Stimulated activated memory B cell treated with anti-CD40 and anti-IgM and Interleukin-4, amounts not matched to agents 10 μg/mL and 1 μg/mL and 100 μg/mL, for 72 hours (primary cell): ENCODE measurements around the gene SPSB3.
A peak's percentile ranks its signal among the peaks of the same experiment; 100 is the strongest.
"Not testable (repeated sequence)": the region's sequence is repeated elsewhere in the genome, so short reads cannot be mapped to it uniquely, and the experiment has no call there.

Source experiments
- ATAC-seq: fragments of 150-1000 bp; cut with Tn5 transposase; 2 replicates; pipeline ENCODE4 v1.10.0; 2021
- H3K27ac Mint-ChIP-seq: one replicate; pipeline ENCODE4 v1.8.0; 2022; ENCODE audit warnings: mild to moderate bottlenecking, mixed read lengths
- H3K27me3 Mint-ChIP-seq: one replicate; pipeline ENCODE4 v1.8.0; 2022; ENCODE audit warnings: mixed read lengths
- H3K36me3 Mint-ChIP-seq: one replicate; pipeline ENCODE4 v1.8.0; 2022; ENCODE audit warnings: mixed read lengths
- H3K4me1 Mint-ChIP-seq: one replicate; pipeline ENCODE4 v1.8.0; 2022; ENCODE audit warnings: mixed read lengths
- H3K4me3 Mint-ChIP-seq: one replicate; pipeline ENCODE4 v1.8.0; 2022; ENCODE audit warnings: mild to moderate bottlenecking, moderate library complexity, mixed read lengths
- H3K9me3 Mint-ChIP-seq: one replicate; pipeline ENCODE4 v1.8.0; 2022; ENCODE audit warnings: mixed read lengths

The SPSB3 gene

GRCh38 chr16:1819611-1820010 is 37.2 kb upstream of the SPSB3 start:
- Mint-ChIP-seq H3K36me3 (peaks cover 17% of the 10 kb centered on the region), H3K27me3 (no peaks in the 10 kb centered on the region), H3K9me3 (no peaks in the 10 kb centered on the region), H3K27ac (no peak overlapping the region), H3K4me3 (no peak overlapping the region), H3K4me1 (peaks cover 10% of the 10 kb centered on the region)
- ATAC-seq: no peak

DNA sequence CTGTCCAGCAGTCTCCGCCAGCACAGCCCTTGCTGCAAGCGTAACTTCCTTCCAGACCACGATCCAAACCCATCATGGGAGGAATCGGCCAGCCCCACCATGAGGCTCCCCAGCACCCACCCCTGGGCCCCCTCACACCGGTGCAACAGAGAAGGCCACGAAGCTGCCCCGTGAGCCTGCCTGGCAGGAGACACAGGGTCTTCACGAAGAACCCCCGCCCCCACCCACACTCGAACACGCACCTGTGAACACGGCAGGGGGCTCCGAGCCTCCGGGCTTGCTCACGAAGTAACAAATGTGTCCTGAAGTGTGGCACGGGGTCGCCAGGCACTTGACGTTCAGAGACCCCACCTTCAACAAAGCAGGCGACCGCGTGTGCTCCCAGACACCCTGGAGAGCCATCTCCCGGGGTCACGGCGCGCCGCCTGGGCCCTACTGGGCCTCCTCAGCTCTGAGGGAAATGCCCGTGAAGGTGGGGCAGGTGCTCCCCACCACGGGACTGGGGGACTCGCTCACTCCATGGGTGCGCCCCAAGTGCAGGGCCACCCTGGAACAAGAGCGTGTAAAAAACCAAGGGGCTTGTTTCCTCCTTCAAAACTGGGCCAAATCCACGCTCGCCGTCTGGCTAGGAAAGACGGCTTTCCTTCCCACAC is 36.6 kb upstream of the SPSB3 start:
- H3K36me3 Mint-ChIP-seq: peaks cover 18% of the 10 kb centered on the region
- no peak overlapping the region for H3K27ac Mint-ChIP-seq

DNA sequence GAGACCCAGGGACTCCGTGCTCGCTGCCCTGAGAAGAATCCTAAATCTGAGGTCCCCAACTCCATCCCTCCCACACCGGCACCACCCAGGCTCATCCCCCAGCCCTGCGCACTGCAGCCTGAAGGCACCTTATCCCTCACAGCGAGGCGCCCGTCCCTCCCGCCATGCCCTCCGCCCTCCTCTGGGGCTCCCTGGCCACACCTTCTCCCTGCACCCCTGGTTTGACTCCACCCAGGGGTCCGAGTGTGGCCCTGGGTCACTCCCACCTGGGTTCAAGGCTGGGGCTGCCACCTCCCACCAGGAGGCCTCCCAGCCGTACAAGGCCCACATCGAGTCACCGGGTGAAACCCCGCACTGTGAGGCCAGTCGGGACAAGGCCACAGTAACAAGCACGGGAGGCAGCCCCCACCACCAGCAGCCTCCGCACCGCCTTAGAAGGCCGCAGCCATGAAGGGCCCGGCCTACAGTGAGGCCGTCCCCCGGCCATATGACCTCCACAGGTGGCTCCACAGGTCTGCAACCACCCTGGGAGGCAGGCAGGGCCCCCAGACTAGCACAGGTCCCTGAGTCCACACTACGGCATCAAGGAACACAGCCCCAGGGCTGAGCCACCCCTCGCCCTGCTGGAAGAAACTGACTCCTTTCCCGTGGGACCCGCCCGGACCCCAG is 36.0 kb upstream of the SPSB3 start:
- Mint-ChIP-seq H3K9me3 (no peaks in the 10 kb centered on the region), H3K27ac (no peak overlapping the region), H3K27me3 (no peaks in the 10 kb centered on the region), H3K4me3 (no peak overlapping the region), H3K36me3 (peaks cover 24% of the 10 kb centered on the region), H3K4me1 (no peaks in the 10 kb centered on the region)
- peak; percentile 11 for ATAC-seq

More for the DNA sequence above, 36.6 kb upstream of the SPSB3 start:
- H3K27me3 Mint-ChIP-seq: no peaks in the 10 kb centered on the region
- no peak for ATAC-seq
- no peaks in the 10 kb centered on the region for H3K9me3 Mint-ChIP-seq
- peaks cover 4% of the 10 kb centered on the region for H3K4me1 Mint-ChIP-seq
- H3K4me3 Mint-ChIP-seq: no peak overlapping the region

- H3K9me3 Mint-ChIP-seq: no peaks in the 10 kb centered on the region
- H3K4me3 Mint-ChIP-seq: no peak overlapping the region
- H3K27me3 Mint-ChIP-seq: no peaks in the 10 kb centered on the region
- H3K36me3 Mint-ChIP-seq: peaks cover 28% of the 10 kb centered on the region
- no peak for ATAC-seq
- no peak overlapping the region for H3K27ac Mint-ChIP-seq
- H3K4me1 Mint-ChIP-seq: no peaks in the 10 kb centered on the region
Observed at GRCh38 chr16:1817716-1818115, 35.3 kb upstream of the SPSB3 start.

GRCh38 chr16:1817276-1817589 is 34.9 kb upstream of the SPSB3 start:
- H3K27me3 Mint-ChIP-seq: no peaks in the 10 kb centered on the region
- no peaks in the 10 kb centered on the region for H3K4me1 Mint-ChIP-seq
- peaks cover 28% of the 10 kb centered on the region for H3K36me3 Mint-ChIP-seq
- H3K4me3 Mint-ChIP-seq: no peak overlapping the region
- H3K9me3 Mint-ChIP-seq: no peaks in the 10 kb centered on the region
- H3K27ac Mint-ChIP-seq: no peak overlapping the region
- ATAC-seq: no peak

- no peaks in the 10 kb centered on the region for H3K27me3 Mint-ChIP-seq
- peak; percentile 35 for ATAC-seq
- H3K4me1 Mint-ChIP-seq: no peaks in the 10 kb centered on the region
- peaks cover 28% of the 10 kb centered on the region for H3K36me3 Mint-ChIP-seq
- H3K4me3 Mint-ChIP-seq: no peak overlapping the region
- no peaks in the 10 kb centered on the region for H3K9me3 Mint-ChIP-seq
- H3K27ac Mint-ChIP-seq: no peak overlapping the region
Observed at GRCh38 chr16:1816396-1817275, 34.3 kb upstream of the SPSB3 start.

GRCh38 chr16:1815461-1815860 is 33.1 kb upstream of the SPSB3 start:
- H3K4me1 Mint-ChIP-seq: no peaks in the 10 kb centered on the region
- no peak overlapping the region for H3K27ac Mint-ChIP-seq
- ATAC-seq: no peak
- H3K9me3 Mint-ChIP-seq: no peaks in the 10 kb centered on the region
- H3K36me3 Mint-ChIP-seq: peaks cover 28% of the 10 kb centered on the region
- H3K4me3 Mint-ChIP-seq: no peak overlapping the region
- H3K27me3 Mint-ChIP-seq: no peaks in the 10 kb centered on the region

DNA sequence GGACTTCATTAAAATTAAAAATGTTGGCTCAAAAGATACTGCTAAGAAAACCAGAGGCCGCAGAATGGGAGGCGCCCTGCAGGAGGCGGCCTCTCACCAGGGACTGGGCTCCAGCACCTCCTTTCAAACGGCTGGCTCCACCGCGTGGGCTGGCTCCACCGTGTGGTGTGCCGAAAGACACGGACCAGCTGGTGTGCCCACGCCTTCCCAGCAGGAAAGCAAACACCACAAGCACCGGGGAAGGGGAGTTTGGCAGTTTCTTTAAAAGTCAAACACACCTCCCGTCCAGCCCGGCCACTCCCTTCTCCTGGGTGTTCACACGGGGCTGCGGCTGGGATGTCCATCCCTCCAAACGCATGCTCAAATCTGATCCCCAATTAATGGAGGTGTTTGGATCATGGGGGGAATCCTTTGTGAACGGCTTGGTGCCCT is 30.4 kb upstream of the SPSB3 start:
- H3K9me3 Mint-ChIP-seq: no peaks in the 10 kb centered on the region
- no peaks in the 10 kb centered on the region for H3K4me1 Mint-ChIP-seq
- H3K4me3 Mint-ChIP-seq: no peak overlapping the region
- H3K36me3 Mint-ChIP-seq: peaks cover 48% of the 10 kb centered on the region
- H3K27ac Mint-ChIP-seq: no peak overlapping the region
- H3K27me3 Mint-ChIP-seq: no peaks in the 10 kb centered on the region
- ATAC-seq: no peak

GRCh38 chr16:1810536-1810935 is 28.2 kb upstream of the SPSB3 start:
- no peak for ATAC-seq
- Mint-ChIP-seq H3K27ac (no peak overlapping the region), H3K27me3 (no peaks in the 10 kb centered on the region), H3K4me3 (no peak overlapping the region), H3K9me3 (no peaks in the 10 kb centered on the region), H3K4me1 (no peaks in the 10 kb centered on the region), H3K36me3 (peaks cover 63% of the 10 kb centered on the region)

- Mint-ChIP-seq H3K4me1 (no peaks in the 10 kb centered on the region), H3K27ac (no peak overlapping the region), H3K27me3 (no peaks in the 10 kb centered on the region), H3K9me3 (no peaks in the 10 kb centered on the region), H3K36me3 (peaks cover 63% of the 10 kb centered on the region), H3K4me3 (no peak overlapping the region)
- ATAC-seq: no peak
Observed at GRCh38 chr16:1810106-1810505, 27.7 kb upstream of the SPSB3 start.

- Mint-ChIP-seq H3K9me3 (no peaks in the 10 kb centered on the region), H3K36me3 (peaks cover 64% of the 10 kb centered on the region), H3K4me3 (no peak overlapping the region), H3K27me3 (no peaks in the 10 kb centered on the region), H3K27ac (no peak overlapping the region), H3K4me1 (peaks cover 5% of the 10 kb centered on the region)
- ATAC-seq: no peak
Observed at GRCh38 chr16:1809281-1809801, 27.0 kb upstream of the SPSB3 start.

DNA sequence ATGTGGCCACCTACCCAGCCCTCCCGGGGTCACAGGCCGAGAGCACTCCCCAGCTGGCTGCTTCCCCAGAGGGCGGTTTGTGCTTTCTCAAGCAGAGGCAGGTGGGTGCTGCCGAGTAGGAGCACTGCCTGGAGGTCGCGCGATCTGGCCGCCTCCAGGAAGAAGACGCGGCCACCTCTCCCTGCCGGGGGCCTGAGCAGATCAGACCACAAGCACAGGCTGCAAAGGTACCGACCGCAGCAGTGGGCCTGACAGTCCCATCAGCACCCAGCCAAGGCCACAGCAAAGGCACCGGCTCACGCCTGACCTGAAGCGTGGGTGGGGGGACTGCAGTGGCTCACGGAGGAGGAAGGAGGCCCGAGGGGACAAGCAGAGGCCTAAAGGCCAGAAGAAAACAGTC is 26.3 kb upstream of the SPSB3 start:
- Mint-ChIP-seq H3K36me3 (peaks cover 60% of the 10 kb centered on the region), H3K27me3 (no peaks in the 10 kb centered on the region)

GRCh38 chr16:1807626-1808025 is 25.3 kb upstream of the SPSB3 start:
- ATAC-seq: no peak
- H3K9me3 Mint-ChIP-seq: no peaks in the 10 kb centered on the region
- no peak overlapping the region for H3K27ac Mint-ChIP-seq
- peaks cover 52% of the 10 kb centered on the region for H3K36me3 Mint-ChIP-seq
- H3K4me3 Mint-ChIP-seq: no peak overlapping the region
- peaks cover 5% of the 10 kb centered on the region for H3K4me1 Mint-ChIP-seq
- H3K27me3 Mint-ChIP-seq: no peaks in the 10 kb centered on the region

More for the DNA sequence above, 26.3 kb upstream of the SPSB3 start:
- Mint-ChIP-seq H3K4me3 (no peak overlapping the region), H3K9me3 (no peaks in the 10 kb centered on the region), H3K27ac (no peak overlapping the region), H3K4me1 (peaks cover 5% of the 10 kb centered on the region)
- ATAC-seq: no peak

- Mint-ChIP-seq H3K9me3 (peaks cover 13% of the 10 kb centered on the region), H3K4me1 (peaks cover 5% of the 10 kb centered on the region), H3K27me3 (no peaks in the 10 kb centered on the region), H3K27ac (no peak overlapping the region), H3K4me3 (no peak overlapping the region), H3K36me3 (peaks cover 35% of the 10 kb centered on the region)
- no peak for ATAC-seq
Observed at GRCh38 chr16:1800701-1801100, 18.3 kb upstream of the SPSB3 start.

DNA sequence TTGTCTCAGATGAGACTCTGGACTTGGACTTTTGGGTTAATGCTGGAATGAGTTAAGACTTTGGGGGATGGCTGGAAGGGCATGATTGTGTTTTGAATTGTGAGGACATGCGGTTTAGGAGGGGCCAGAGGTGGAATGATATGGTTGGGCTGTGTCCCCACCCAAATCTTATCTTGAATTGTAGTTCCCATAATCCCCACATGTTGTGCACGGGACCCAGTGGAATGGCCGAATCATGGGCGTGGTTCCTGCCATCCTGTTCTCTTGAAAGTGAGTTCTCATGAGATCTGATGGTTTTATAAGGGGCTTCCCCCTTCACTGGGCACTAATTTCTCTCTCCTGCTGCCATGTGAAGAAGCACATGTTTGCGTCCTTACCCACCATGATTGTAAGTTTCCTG is 16.9 kb upstream of the SPSB3 start:
- not testable (repeated sequence) for H3K27me3 Mint-ChIP-seq, H3K27ac Mint-ChIP-seq

More for the DNA sequence above, 16.9 kb upstream of the SPSB3 start:
- H3K4me3 Mint-ChIP-seq, ATAC-seq, H3K4me1 Mint-ChIP-seq: not testable (repeated sequence)
- H3K36me3 Mint-ChIP-seq: peaks cover 26% of the 10 kb centered on the region
- peaks cover 13% of the 10 kb centered on the region for H3K9me3 Mint-ChIP-seq
